Nephron progenitor cell (in vitro differentiated cells): ENCODE results near the gene PCSK6.
"Not testable (repeated sequence)": the region's sequence is repeated elsewhere in the genome, so short reads cannot be mapped to it uniquely, and the experiment has no call there.

Experiments used
- DNase-seq: peaks from one replicate; pipeline ENCODE4 v3.0.0; 2021
- H3K27ac Mint-ChIP-seq: 2 replicates; pipeline ENCODE4 v1.8.0; 2021; ENCODE audit warnings: mild to moderate bottlenecking, moderate library complexity, mixed read lengths
- H3K27me3 Mint-ChIP-seq: 2 replicates; pipeline ENCODE4 v1.8.0; 2021; ENCODE audit warnings: mild to moderate bottlenecking, low read depth, mixed read lengths; ENCODE audit not compliant: poor library complexity
- H3K36me3 Mint-ChIP-seq: 2 replicates; pipeline ENCODE4 v1.8.0; 2021; ENCODE audit warnings: low read depth, mixed read lengths
- H3K4me1 Mint-ChIP-seq: 2 replicates; pipeline ENCODE4 v1.8.0; 2021; ENCODE audit warnings: mixed read lengths
- H3K4me3 Mint-ChIP-seq: 2 replicates; pipeline ENCODE4 v1.8.0; 2021; ENCODE audit warnings: mild to moderate bottlenecking, moderate library complexity, mixed read lengths
- H3K9me3 Mint-ChIP-seq: 2 replicates; pipeline ENCODE4 v1.8.0; 2021; ENCODE audit warnings: mild to moderate bottlenecking, moderate library complexity, mixed read lengths
- TF ChIP-seq, protein P1 (sequence below): fragments of 200-600 bp; sonication (generic); IDR thresholded peaks from 2 replicates; pipeline ENCODE4 v1.5.0; 2021; ENCODE audit warnings: antibody characterized with exemption

The PCSK6 gene

DNA sequence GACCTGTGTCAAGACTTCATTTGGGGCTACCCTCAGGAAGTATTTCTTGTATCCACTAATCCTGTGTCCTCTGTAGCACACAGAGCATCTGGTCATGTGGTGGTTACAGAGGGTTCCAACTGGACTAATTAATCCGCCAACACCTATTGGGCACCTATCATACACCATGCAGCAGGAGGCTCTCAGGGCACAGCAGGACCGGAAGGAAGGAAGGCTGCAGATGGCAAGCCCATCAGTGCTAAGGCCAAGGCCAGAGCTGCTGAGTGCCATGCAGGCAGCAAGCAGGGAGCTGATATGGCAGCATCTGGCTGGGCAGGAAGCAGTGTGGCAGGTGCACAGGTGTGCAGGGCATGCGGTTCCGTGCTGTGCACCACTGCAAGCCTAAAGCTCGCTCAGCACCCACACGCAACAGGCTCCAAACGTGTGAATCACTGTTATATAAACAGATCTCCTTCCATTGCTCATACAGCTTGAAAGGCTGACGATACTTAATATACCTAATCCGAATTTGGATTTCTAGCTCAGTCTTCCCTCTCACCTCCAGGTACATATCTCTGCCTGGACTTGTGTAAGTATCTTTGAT lies 130.1 kb downstream of the PCSK6 start:
- TF ChIP-seq, protein P1, sequence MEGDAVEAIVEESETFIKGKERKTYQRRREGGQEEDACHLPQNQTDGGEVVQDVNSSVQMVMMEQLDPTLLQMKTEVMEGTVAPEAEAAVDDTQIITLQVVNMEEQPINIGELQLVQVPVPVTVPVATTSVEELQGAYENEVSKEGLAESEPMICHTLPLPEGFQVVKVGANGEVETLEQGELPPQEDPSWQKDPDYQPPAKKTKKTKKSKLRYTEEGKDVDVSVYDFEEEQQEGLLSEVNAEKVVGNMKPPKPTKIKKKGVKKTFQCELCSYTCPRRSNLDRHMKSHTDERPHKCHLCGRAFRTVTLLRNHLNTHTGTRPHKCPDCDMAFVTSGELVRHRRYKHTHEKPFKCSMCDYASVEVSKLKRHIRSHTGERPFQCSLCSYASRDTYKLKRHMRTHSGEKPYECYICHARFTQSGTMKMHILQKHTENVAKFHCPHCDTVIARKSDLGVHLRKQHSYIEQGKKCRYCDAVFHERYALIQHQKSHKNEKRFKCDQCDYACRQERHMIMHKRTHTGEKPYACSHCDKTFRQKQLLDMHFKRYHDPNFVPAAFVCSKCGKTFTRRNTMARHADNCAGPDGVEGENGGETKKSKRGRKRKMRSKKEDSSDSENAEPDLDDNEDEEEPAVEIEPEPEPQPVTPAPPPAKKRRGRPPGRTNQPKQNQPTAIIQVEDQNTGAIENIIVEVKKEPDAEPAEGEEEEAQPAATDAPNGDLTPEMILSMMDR = no peak
- peaks cover 12% of the 10 kb centered on the region for H3K9me3 Mint-ChIP-seq
- no peak overlapping the region for H3K4me3 Mint-ChIP-seq
- peaks cover 6% of the 10 kb centered on the region for H3K36me3 Mint-ChIP-seq
- no peak for DNase-seq
- peaks cover 23% of the 10 kb centered on the region for H3K27me3 Mint-ChIP-seq
- H3K4me1 Mint-ChIP-seq = no peaks in the 10 kb centered on the region
- H3K27ac Mint-ChIP-seq = no peak overlapping the region

DNA sequence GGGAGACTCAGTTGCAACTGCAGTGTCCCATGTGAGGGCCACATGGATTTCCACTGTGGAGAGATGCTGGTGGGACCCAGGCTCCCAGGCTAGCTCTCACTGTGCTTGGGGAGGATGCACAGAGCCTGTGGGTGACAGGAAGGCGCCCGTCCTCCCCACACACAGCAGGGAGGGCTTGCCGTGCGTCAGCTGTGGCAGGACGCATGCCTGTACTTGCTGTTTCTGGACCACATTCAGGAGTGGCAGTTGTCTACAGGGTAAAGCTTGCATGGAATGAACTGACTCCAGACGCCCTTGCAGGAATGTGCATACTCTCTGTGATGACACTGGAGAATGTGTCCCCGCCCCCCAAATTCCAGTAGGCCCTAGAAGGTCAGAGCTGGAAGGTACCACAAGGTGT lies 130.6 kb downstream of the PCSK6 start:
- H3K9me3 Mint-ChIP-seq = peaks cover 6% of the 10 kb centered on the region
- H3K27ac Mint-ChIP-seq = no peak overlapping the region
- TF ChIP-seq, protein P1 = no peak
- no peak for DNase-seq
- no peaks in the 10 kb centered on the region for H3K4me1 Mint-ChIP-seq
- peaks cover under 1% of the 10 kb centered on the region for H3K36me3 Mint-ChIP-seq
- H3K4me3 Mint-ChIP-seq = no peak overlapping the region
- H3K27me3 Mint-ChIP-seq = peaks cover 23% of the 10 kb centered on the region

DNA sequence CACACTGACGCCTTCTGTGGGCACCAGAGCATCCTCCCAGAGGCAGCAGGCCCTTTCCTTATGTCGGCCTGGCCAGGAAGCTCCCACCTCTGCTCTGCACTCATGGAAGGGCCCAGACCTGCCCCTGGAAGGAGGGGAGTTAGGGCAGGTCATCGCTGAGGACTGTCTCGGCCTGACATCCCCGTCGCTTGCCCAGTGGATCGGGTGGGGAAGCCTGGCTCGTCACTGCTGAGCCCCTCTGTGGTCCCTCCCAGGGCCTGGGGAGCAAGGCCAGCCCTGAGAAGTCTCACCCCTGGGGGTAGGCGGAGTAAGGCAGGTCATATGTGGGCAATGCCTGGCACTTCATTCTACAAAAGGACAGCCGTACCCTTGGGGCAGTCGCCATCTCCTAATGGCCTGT lies 131.6 kb downstream of the PCSK6 start:
- H3K4me3 Mint-ChIP-seq = no peak overlapping the region
- H3K27ac Mint-ChIP-seq = no peak overlapping the region
- H3K36me3 Mint-ChIP-seq = no peaks in the 10 kb centered on the region
- DNase-seq = no peak
- no peaks in the 10 kb centered on the region for H3K4me1 Mint-ChIP-seq
- TF ChIP-seq, protein P1 = no peak
- H3K9me3 Mint-ChIP-seq = peaks cover 5% of the 10 kb centered on the region
- peaks cover 21% of the 10 kb centered on the region for H3K27me3 Mint-ChIP-seq

DNA sequence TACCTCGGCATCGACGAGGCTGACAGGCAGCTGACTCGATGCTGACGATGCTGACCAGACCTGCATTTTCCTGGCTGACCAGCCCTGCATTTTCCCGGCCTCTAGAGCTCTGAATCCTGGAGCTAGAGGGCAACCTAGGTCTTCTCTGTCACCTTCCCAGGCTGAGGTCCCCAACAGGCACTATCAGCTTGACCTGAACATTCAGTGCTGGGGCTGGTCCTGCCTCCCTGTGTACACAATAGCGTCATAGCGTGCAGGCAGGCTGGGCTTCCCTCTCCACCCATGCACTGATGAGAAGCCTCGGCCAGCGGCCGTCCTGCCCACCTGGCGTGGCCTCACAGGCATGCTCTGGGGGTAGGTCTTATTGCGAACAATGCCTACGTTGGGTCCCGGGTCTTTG lies 132.2 kb downstream of the PCSK6 start:
- Mint-ChIP-seq H3K4me3 (no peak overlapping the region), H3K36me3 (no peaks in the 10 kb centered on the region)

DNA sequence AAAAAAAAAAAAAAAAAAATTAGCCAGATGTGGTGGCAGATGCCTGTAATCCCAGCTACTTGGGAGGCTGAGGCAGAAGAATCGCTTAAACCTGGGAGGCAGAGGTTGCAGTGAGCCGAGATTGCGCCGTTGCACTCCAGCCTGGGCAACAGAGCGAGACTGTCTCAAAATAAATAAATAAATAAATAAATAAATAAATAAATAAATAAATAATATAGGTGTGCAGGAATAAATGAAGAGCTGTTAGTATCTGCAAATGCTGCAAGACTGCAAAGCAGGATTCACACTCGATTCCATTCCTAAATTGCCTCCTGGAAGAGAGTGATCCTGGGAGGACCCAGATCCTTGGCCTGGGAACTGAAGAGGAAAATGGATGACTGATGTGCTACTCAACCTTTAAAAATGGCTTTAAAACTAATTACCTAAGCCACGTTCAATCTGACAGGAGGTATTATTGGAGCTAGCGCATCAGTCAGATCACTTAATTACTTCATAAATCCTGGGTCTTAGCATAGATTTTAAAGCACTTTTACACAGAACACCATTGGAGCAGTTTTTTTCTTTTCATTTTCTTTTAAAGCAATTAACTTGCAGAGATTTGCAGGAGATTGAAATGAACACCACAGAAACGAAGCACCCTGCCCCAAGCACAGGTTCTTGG lies 132.9 kb downstream of the PCSK6 start:
- H3K9me3 Mint-ChIP-seq, H3K4me3 Mint-ChIP-seq, H3K27ac Mint-ChIP-seq, H3K36me3 Mint-ChIP-seq, H3K4me1 Mint-ChIP-seq, DNase-seq: not testable (repeated sequence)
- peaks cover 13% of the 10 kb centered on the region for H3K27me3 Mint-ChIP-seq

More for the DNA sequence above, 132.2 kb downstream of the PCSK6 start:
- H3K27ac Mint-ChIP-seq = no peak overlapping the region
- TF ChIP-seq, protein P1 = no peak
- no peaks in the 10 kb centered on the region for H3K4me1 Mint-ChIP-seq
- peaks cover 18% of the 10 kb centered on the region for H3K27me3 Mint-ChIP-seq
- H3K9me3 Mint-ChIP-seq = peaks cover 9% of the 10 kb centered on the region
- DNase-seq = no peak

DNA sequence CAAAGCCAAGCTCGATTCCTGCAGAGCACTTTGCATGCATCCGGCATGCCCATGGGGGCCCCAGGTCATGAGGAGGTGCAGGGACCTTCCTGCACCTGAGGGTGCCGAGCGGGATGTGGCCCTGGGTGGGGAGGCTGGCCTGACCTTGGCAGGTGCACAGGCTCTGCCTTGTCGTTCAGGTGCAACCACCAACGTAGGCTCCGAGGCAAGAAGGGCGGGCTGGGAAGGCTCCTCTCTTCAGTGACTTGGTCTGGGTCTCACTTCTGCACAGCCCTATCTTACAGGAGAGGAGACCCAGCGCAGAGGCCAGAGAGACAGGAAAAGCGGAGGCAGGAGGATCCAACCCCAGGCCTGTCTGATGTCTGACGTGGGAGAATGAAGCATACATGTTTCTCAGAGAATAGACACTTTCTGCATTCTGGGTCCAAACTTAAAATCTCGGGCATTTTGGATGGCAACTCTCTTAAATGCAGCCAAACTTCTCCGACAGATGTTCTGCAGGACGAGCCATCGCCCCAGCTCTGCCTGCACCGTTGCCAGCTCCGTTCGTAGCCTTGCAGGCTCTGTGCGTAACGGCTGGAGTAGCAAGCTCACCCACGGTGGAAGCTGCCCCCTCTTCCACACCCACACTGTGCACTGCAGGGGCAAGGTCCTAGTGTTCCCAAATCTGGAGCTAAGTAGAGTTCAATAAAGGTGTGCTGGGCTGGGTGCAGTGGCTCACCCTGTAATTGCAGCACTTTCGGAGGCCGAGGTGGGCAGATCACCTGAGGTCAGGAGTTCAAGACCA lies 133.6 kb downstream of the PCSK6 start:
- Mint-ChIP-seq H3K4me1 (no peaks in the 10 kb centered on the region), H3K9me3 (peaks cover 10% of the 10 kb centered on the region), H3K4me3 (no peak overlapping the region), H3K27ac (no peak overlapping the region), H3K36me3 (no peaks in the 10 kb centered on the region), H3K27me3 (peaks cover 8% of the 10 kb centered on the region)
- TF ChIP-seq, protein P1 = no peak
- no peak for DNase-seq
